ENCODE measurements around the gene RASSF7. TPM values are rescaled to one million over a fixed set of nuclear protein-coding genes. Genes with fewer than 3 reads are reported as not detected.

Gene RASSF7
- polyA plus RNA-seq, 1 of the 3 experiments (the other 2 are of a cell fraction): 19.8 TPM

GRCh38 chr11:603154-603553 is 42.4 kb downstream of the RASSF7 start:
- Histone ChIP-seq H3F3A (replicated peaks; ENCODE audit: insufficient read depth) (no peaks in the 10 kb centered on the region), H4K20me1 (ENCODE audit: insufficient read depth) (peaks cover 15% of the 10 kb centered on the region; the same call in 1 of the 2 replicates), H3K36me3 (replicated peaks in 1 of 2; ENCODE audit: control insufficient read depth in 1 of 2, insufficient read depth in 2 of 2, low read length in 1 of 2) (peaks cover 47 to 70% of the 10 kb centered on the region in 2 experiments), H3K27me3 (ENCODE audit: insufficient read depth) (no peaks in the 10 kb centered on the region), H3K9me3 (no peaks in the 10 kb centered on the region), H3K79me2 (ENCODE audit: insufficient read depth) (peaks cover 17% of the 10 kb centered on the region; the same call in 1 of the 2 replicates), H3K4me1 (ENCODE audit: control insufficient read depth in 1 of 2, insufficient read depth in 2 of 2, low read depth in 1 of 2, low read length in 1 of 2) (peaks cover 4 to 14% of the 10 kb centered on the region in 2 experiments; a peak in 1 of 4 replicates), H2AFZ (ENCODE audit: low read depth) (no peak overlapping the region), H3K27ac (ENCODE audit: low read depth in 2 of 2, low read length in 1 of 2) (no peak overlapping the region), H3K4me3 (ENCODE audit: low read depth in 2 of 2, low read length in 1 of 2) (no peak overlapping the region), H3K9ac (no peak overlapping the region), H3K4me2 (no peak overlapping the region), H3K9me2 (no peaks in the 10 kb centered on the region)
- ChIA-PET POLR2A (no interaction called here), CTCF (interaction anchor here (0.9 to 1.0 kb wide), 2 partner anchors 48 to 124 kb away, joined by 3 read pairs; no protein-coding TSS in a partner anchor)
- TF ChIP-seq EZH2phosphoT487 (IDR thresholded peaks at IDR 0.05; ENCODE audit: borderline replicate concordance, low read depth) (no peak), ZBTB33 (IDR thresholded peaks at IDR 0.05; ENCODE audit: borderline replicate concordance, low read depth) (no peak), TAF1 (IDR thresholded peaks at IDR 0.05; ENCODE audit: borderline replicate concordance, low read depth, low read length) (no peak), MAX (IDR thresholded peaks at IDR 0.05; ENCODE audit: low read depth) (no peak), CHD2 (IDR thresholded peaks at IDR 0.05; ENCODE audit: low read length, partially characterized antibody) (no peak), FOXJ3 (CRISPR knock-in tag; IDR thresholded peaks at IDR 0.05) (no peak), USF2 (IDR thresholded peaks at IDR 0.05; ENCODE audit: borderline replicate concordance, low read depth, low read length) (no peak), SMC3 (IDR thresholded peaks at IDR 0.05; ENCODE audit: low read depth, low read length) (no peak), PBX3 (IDR thresholded peaks at IDR 0.05) (no peak), MEF2A (IDR thresholded peaks at IDR 0.05; ENCODE audit: borderline replicate concordance, low read depth) (no peak), RAD21 (IDR thresholded peaks at IDR 0.05; ENCODE audit: low read length) (no peak), YY1 (IDR thresholded peaks at IDR 0.05; ENCODE audit: low read depth) (no peak), RFX5 (IDR thresholded peaks at IDR 0.05; ENCODE audit: low read length) (no peak), NFIC (IDR thresholded peaks at IDR 0.05; ENCODE audit: borderline replicate concordance) (no peak), EP300 (IDR thresholded peaks at IDR 0.05; ENCODE audit: borderline replicate concordance in 1 of 2, low read depth in 1 of 2, low read length in 1 of 2) (no peak), USF1 (IDR thresholded peaks at IDR 0.05; ENCODE audit: borderline replicate concordance, low read depth) (no peak), CTCF (IDR thresholded peaks at IDR 0.05) (no peak), FOSL2 (IDR thresholded peaks at IDR 0.05; ENCODE audit: borderline replicate concordance, low read depth) (no peak)
- DNase-seq: no peak
- WGBS (ENCODE audit: low lambda C conversion rate): 92% methylated on average over 11 of the region's 13 CpGs
